ENCODE measurements around the gene TMPRSS3. TPM values are rescaled to one million over a fixed set of nuclear protein-coding genes. Genes with fewer than 3 reads are reported as not detected.
"Not testable (repeated sequence)": the region's sequence is repeated elsewhere in the genome, so short reads cannot be mapped to it uniquely, and the experiment has no call there.

Gene TMPRSS3
- total RNA-seq, 1 experiment from 2014 or later, result not detected

GRCh38 chr21:42413093-42413492 is 17.2 kb upstream of the TMPRSS3 start:
- in situ Hi-C loops (cut with HindIII; ENCODE audit: low pct_unique_long_range_greater_than_20kb, low sequenced_read_pairs), result no loop called here
- DNase-seq (ENCODE audit: low read depth), result no peak

DNA sequence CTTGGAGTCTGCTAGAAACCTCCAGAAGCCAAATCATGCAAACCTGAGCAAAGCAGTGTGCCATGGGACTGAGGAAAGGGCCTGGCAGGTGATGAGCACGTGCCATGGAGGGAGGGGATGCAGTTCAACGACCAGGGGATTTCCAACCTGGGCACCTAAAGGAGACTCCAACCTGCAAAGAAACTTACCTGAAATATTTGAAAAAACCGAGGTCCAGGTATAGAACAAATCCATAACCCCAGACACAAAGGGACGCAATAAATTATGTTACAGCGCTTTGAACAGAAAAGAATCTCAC is 16.7 kb upstream of the TMPRSS3 start:
- in situ Hi-C loops (cut with HindIII; ENCODE audit: low pct_unique_long_range_greater_than_20kb, low sequenced_read_pairs), result no loop called here
- no peak for DNase-seq (ENCODE audit: low read depth)

DNA sequence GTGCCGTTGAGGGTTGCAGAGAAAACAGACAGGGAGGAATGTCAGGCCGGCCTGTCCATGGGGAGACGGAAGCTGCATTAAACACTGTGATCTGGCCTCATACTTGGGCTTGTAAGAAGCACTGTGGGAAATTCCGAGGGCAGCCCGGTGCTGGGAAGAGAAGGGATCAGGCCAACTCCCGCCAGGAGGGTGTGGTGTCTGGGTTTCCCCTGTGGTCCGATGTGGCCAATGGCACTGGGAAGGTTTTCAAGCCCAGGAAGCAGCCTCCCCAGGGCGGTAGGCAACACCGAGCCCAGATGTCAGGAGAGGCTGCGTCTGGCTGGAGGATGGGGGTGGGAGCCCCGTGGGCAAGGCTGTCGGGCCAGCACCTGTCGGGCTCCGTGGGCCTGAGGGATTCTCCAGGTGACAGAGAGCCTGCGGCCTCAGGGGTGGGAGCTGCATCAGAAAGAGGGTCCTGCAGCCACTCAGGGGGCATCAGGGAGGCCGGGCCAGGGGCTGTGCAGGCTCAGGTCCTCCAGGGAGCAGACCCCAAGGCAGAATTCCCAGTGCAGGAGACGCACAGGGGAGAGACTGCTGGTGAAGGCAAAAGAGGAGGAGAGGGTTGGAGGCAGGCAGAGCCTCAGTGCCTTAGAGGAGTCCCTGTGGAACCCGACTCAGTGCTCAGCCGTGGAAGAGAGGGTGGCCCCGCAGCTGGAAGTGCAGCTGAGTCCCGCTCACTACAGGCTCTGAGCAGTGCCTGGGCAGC is 16.2 kb upstream of the TMPRSS3 start:
- in situ Hi-C loops (cut with HindIII; ENCODE audit: low pct_unique_long_range_greater_than_20kb, low sequenced_read_pairs), result no loop called here
- DNase-seq (ENCODE audit: low read depth), result peak; percentile 14

DNA sequence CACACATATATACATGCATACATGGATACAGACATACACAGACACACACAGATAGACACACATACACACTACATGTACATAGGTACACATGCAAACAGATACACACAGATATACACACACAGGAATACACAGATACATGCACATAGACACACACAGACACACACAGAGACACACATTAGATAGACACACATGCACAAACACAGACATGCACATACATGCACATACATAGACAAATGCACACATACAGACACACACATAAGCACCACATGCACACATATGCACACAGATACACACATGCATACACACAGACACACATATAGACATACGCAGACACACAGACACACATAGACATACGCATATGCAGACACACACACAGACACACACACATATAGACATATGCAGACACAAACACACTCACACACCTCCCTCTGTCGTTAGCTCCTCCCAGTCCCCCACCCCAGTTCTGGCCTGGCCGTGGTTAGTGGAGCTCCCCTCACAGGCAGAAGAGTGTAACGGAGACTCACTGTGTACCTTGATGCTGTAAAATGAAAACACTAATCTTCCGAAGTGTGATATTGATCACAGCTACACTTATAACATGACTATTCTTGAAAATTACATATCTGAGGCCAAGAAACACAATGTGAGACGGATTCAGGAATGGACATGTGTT is 15.5 kb upstream of the TMPRSS3 start:
- no peak for DNase-seq (ENCODE audit: low read depth)
- in situ Hi-C loops (cut with HindIII; ENCODE audit: low pct_unique_long_range_greater_than_20kb, low sequenced_read_pairs), result no loop called here

DNA sequence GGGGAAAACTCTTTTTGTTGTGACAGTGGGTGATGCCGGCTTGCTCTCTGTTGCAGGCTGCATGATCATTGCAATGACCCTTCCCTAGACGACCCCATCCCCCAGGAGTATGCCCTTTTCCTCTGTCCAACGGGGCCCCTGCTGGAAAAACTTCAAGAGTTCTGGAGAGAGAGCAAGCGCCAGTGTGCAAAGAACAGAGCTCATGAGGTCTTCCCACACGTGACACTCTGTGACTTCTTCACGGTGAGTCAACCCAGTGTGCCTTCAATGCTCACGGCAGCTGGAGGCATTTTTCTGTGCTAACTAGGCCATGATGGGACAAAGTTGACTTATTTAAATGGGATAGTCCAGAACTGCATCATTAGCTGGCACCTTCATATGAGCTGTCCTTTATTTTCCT is 13.5 kb upstream of the TMPRSS3 start:
- in situ Hi-C loops (cut with HindIII; ENCODE audit: low pct_unique_long_range_greater_than_20kb, low sequenced_read_pairs), result no loop called here
- DNase-seq (ENCODE audit: low read depth), result no peak

GRCh38 chr21:42408718-42409117 is 12.9 kb upstream of the TMPRSS3 start:
- in situ Hi-C loops (cut with HindIII; ENCODE audit: low pct_unique_long_range_greater_than_20kb, low sequenced_read_pairs); DNase-seq (ENCODE audit: low read depth): not testable (repeated sequence)

- no peak for DNase-seq (ENCODE audit: low read depth)
- in situ Hi-C loops (cut with HindIII; ENCODE audit: low pct_unique_long_range_greater_than_20kb, low sequenced_read_pairs), result no loop called here
These were observed 11.6 kb upstream of the TMPRSS3 start for GRCh38 chr21:42407476-42407875.

- no peak for DNase-seq (ENCODE audit: low read depth)
- in situ Hi-C loops (cut with HindIII; ENCODE audit: low pct_unique_long_range_greater_than_20kb, low sequenced_read_pairs), result no loop called here
These were observed 11.0 kb upstream of the TMPRSS3 start for GRCh38 chr21:42406866-42407265.

GRCh38 chr21:42406201-42406621 is 10.4 kb upstream of the TMPRSS3 start:
- in situ Hi-C loops (cut with HindIII; ENCODE audit: low pct_unique_long_range_greater_than_20kb, low sequenced_read_pairs), result no loop called here
- no peak for DNase-seq (ENCODE audit: low read depth)

DNA sequence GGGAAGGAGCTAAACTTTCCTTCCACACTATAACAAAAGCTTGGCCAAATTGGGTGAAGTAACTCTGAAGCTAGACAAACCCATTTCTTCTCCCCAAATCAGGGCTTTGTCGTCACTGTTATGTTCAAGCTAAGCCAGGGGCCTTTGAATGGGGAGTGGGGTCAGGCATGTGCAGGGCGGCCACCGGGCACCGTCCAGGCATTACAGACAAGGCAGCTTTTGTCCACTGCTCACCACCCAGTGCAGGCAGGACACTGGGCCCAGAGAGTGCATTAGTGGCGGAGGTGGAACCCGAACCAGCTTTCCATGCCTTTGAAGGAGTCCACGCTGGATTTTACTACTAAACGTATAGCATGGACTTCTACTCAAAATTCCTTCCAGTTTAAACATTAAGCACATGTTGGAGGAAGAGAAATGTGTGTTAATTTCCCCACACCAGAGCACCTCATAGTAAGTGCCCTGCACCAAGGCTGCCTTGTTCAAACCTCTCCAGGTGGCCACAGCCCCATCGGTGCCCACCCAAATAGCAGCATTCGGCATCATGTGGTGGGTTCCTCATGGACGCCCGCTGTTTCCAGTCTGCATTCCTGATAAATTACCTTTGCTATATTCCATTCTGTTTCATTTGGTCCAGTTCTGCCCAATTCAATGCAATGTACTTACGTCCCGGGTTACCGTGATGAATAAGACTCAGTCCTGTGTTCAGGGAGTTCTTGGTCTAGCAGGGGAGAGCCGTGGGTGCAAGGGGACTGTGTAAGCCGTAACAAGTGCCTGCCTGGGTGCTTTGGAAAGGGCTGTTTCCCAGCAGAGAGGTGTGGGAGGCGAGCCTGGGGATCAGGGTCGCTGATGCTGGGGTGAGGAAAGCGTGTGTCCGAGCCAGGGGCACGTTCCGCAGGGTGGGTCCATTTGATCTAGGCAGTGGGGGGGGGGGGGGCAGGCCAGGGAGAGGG is 9.5 kb upstream of the TMPRSS3 start:
- in situ Hi-C loops (cut with HindIII; ENCODE audit: low pct_unique_long_range_greater_than_20kb, low sequenced_read_pairs), result no loop called here
- DNase-seq (ENCODE audit: low read depth), result no peak

GRCh38 chr21:42404539-42404938 is 8.7 kb upstream of the TMPRSS3 start:
- in situ Hi-C loops (cut with HindIII; ENCODE audit: low pct_unique_long_range_greater_than_20kb, low sequenced_read_pairs), result no loop called here
- DNase-seq (ENCODE audit: low read depth), result no peak

DNA sequence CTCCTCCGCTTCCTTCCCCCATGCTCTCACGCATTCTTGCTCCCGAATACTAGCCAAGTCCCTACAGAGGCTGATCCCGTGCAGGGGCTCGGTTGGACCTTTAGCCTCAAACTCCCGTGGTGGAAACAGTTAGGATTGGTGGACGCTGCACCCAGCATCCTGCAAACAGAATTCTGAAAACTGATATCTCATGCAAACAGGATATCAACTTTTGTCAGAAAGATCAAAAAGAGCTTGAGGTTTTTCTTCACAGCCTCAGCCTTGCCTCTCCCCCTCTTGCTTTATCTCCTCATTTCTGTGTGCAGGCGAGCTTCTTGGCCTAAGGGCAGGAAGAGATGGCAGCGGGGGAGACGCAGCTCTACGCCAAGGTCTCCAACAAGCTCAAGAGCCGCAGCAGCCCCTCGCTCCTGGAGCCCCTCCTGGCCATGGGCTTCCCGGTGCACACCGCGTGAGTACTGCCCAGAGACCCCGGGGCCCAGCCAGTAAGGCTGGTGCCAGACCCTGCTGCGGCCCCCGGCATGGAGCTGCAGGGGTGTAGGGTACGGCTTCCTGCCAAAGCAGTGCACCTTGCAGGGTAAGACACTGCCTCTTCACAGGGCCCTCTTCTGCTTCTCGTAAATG is 7.9 kb upstream of the TMPRSS3 start, which contains the start of gene UBASH3A:
UBASH3A (plus strand) TSS at position 292 of the 621 bp plus-strand sequence; CDS start at position 336, 44 bp downstream.
- no peak for DNase-seq (ENCODE audit: low read depth)
- in situ Hi-C loops (cut with HindIII; ENCODE audit: low pct_unique_long_range_greater_than_20kb, low sequenced_read_pairs), result no loop called here

- in situ Hi-C loops (cut with HindIII; ENCODE audit: low pct_unique_long_range_greater_than_20kb, low sequenced_read_pairs), result no loop called here
These were observed 6.0 kb upstream of the TMPRSS3 start for GRCh38 chr21:42401820-42402251.

GRCh38 chr21:42401154-42401553 is 5.3 kb upstream of the TMPRSS3 start:
- no peak for DNase-seq (ENCODE audit: low read depth)
- in situ Hi-C loops (cut with HindIII; ENCODE audit: low pct_unique_long_range_greater_than_20kb, low sequenced_read_pairs), result no loop called here

More at GRCh38 chr21:42401820-42402251, 6.0 kb upstream of the TMPRSS3 start:
- no peak for DNase-seq (ENCODE audit: low read depth)

DNA sequence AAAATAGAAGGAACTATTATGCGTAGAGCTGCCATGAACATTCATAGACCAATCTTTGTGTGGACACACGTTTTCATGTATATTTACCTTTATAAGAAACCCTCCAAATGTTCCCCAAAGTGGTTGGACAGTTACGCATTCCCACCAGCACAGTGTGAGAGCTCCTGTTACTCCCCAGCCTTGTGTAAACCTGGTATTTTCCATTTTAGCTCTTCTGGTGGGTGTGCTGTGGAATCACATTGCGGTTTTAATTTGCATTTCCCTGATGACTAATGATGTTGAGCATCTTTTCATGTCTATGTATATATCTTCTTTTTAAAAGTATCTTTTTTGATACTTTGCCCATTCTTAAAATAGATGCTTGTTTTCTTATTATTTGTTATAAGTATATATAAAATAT is 4.7 kb upstream of the TMPRSS3 start:
- in situ Hi-C loops (cut with HindIII; ENCODE audit: low pct_unique_long_range_greater_than_20kb, low sequenced_read_pairs), result no loop called here
- DNase-seq (ENCODE audit: low read depth), result no peak

- in situ Hi-C loops (cut with HindIII; ENCODE audit: low pct_unique_long_range_greater_than_20kb, low sequenced_read_pairs), result no loop called here
- DNase-seq (ENCODE audit: low read depth), result no peak
These were observed 2.7 kb upstream of the TMPRSS3 start for GRCh38 chr21:42398436-42399028.

DNA sequence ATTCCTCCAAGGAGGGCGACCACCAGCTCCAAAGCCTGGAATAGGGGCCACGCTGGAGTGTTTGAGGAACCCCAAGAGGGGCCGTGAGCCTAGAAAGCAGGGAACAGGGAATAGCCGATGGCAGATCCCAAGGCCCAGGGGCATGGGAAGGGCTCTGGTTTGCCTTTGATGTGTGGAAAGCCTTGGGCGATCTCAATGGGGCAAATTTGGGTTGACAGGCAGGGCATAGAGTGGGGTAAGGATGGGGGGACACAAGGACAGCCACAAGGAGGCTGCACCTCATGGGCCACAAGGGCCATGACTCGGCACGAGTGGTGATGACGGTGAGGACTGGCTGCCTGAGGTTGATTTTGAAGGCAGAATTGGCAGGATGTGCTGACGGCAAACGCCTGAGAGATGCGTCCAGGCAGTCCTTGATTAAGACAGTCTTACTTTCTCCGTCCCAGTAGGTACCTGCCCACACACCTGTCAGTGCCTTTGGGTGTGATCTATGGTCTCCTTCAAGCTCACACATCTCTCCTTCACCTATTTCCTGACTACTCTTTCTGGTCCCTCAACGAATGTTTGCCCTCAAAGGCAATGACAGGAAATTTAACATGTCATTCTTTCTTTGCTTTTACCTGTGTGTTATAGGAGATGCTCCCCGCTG is 2.0 kb upstream of the TMPRSS3 start:
- DNase-seq (ENCODE audit: low read depth), result no peak
- in situ Hi-C loops (cut with HindIII; ENCODE audit: low pct_unique_long_range_greater_than_20kb, low sequenced_read_pairs), result no loop called here
